SH-SY5Y (cell line): ENCODE measurements around the gene FUOM.

Experiments used
- GATA2 ChIP-seq: IDR thresholded peaks from 2 replicates; pipeline ENCODE4 v1.6.1; 2011; ENCODE audit warnings: mild to moderate bottlenecking, low read depth, low read length
- GATA3 ChIP-seq: IDR thresholded peaks from 2 replicates; pipeline ENCODE4 v1.6.1; 2011; ENCODE audit warnings: low read depth, mild to moderate bottlenecking, low read length, moderate library complexity

DNA sequence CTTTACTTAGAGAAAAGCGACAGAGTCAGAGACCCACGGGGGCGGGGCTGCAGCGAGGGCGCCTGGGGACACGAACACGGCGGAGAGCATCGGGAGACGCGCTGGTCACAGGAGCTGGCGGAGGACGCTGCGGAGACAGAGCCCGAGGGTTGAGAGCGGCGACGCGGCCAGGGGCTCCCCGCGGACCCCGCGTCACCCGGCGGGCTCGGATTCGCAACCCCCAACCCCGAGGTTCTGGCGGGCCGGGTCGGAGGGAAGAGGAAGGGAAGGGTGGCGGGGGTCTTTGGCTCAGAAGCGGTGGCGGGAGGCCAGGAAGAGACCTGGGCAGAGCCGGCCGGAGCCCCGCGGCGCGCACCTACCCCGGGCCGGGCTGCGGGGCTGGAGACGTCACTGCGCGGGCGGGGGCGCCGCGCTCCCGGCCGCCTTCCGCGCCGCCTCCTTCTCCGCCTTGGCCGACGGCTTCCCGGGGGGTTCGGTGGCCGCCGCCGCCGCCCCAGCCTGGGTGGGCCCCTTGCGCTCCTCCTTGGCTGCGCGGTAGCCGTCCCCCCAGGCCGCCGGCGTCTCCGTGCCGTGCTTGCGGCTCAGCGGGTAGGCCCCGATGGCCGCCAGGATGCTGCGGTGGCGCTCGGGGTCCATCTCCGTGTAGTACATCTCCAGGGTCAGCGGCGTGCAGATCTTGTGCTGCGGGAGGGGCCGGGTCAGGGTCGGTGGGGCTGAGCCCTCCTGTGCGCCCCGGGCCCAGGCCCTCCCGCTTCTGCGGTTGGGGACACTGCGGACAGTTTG, 32.2 kb downstream of the FUOM start:
- TF ChIP-seq GATA2 = no peak
- TF ChIP-seq GATA3 = no peak
